GM19043 (cell line): ENCODE measurements around the gene SLC41A3.
"Not testable (repeated sequence)": the region's sequence is repeated elsewhere in the genome, so short reads cannot be mapped to it uniquely, and the experiment has no call there.

Experiments
- ATAC-seq: cut with Tn5 transposase; IDR thresholded peaks from one replicate; pipeline ENCODE4 v1.9.1; 2021; ENCODE audit warnings: low read depth; ENCODE audit not compliant: unreplicated experiment

SLC41A3 gene

GRCh38 chr3:126013751-126014156 is 70.2 kb downstream of the SLC41A3 start:
- ATAC-seq = no peak

- ATAC-seq = no peak
Measured at GRCh38 chr3:126009181-126009580, 74.7 kb downstream of the SLC41A3 start.

- no peak for ATAC-seq
Measured at GRCh38 chr3:126008219-126008618, 75.7 kb downstream of the SLC41A3 start.

- ATAC-seq = no peak
Measured at GRCh38 chr3:126005951-126006350, 78.0 kb downstream of the SLC41A3 start.

GRCh38 chr3:126004692-126005091 is 79.2 kb downstream of the SLC41A3 start:
- ATAC-seq = no peak

GRCh38 chr3:126004217-126004616 is 79.7 kb downstream of the SLC41A3 start:
- no peak for ATAC-seq

GRCh38 chr3:126003447-126004190 is 80.3 kb downstream of the SLC41A3 start:
- no peak for ATAC-seq

GRCh38 chr3:126002189-126002588 is 81.7 kb downstream of the SLC41A3 start:
- ATAC-seq = no peak

GRCh38 chr3:125996751-125997150 is 87.2 kb downstream of the SLC41A3 start:
- not testable (repeated sequence) for ATAC-seq

- ATAC-seq = peak; percentile 57
Measured at GRCh38 chr3:125990253-125990970, 93.5 kb downstream of the SLC41A3 start.

- not testable (repeated sequence) for ATAC-seq
Measured at GRCh38 chr3:125984951-125985350, 99.0 kb downstream of the SLC41A3 start.

- ATAC-seq = not testable (repeated sequence)
Measured at GRCh38 chr3:125977104-125977503, 106.8 kb downstream of the SLC41A3 start.

- not testable (repeated sequence) for ATAC-seq
Measured at GRCh38 chr3:125976003-125976390, 107.9 kb downstream of the SLC41A3 start.

- not testable (repeated sequence) for ATAC-seq
Measured at GRCh38 chr3:125975245-125976002, 108.5 kb downstream of the SLC41A3 start.

- peak; percentile 66 for ATAC-seq
Measured at GRCh38 chr3:125971997-125972944, 111.7 kb downstream of the SLC41A3 start.

- not testable (repeated sequence) for ATAC-seq
Measured at GRCh38 chr3:125968701-125969592, 115.0 kb downstream of the SLC41A3 start, which contains the start of gene ROPN1B. Gene ROPN1B (plus strand): TSS chr3:125969178. CDS start chr3:125972055, 2,877 bp downstream.

- ATAC-seq = not testable (repeated sequence)
Measured at GRCh38 chr3:125968121-125968520, 115.8 kb downstream of the SLC41A3 start.

- ATAC-seq = no peak
Measured at GRCh38 chr3:125967156-125967555, 116.8 kb downstream of the SLC41A3 start.

GRCh38 chr3:125965505-125965904 is 118.4 kb downstream of the SLC41A3 start:
- no peak for ATAC-seq
